GM19397 (cell line): ENCODE measurements around the gene TNFRSF17.
"Not testable (repeated sequence)": the region's sequence is repeated elsewhere in the genome, so short reads cannot be mapped to it uniquely, and the experiment has no call there.

Experiments
- ATAC-seq: cut with Tn5 transposase; IDR thresholded peaks from one replicate; pipeline ENCODE4 v1.9.1; 2021; ENCODE audit warnings: mild to moderate bottlenecking, moderate library complexity; ENCODE audit not compliant: unreplicated experiment

Gene TNFRSF17

GRCh38 chr16:11968577-11968976 lies 3.6 kb downstream of the TNFRSF17 start:
- no peak for ATAC-seq

GRCh38 chr16:11970292-11970691 lies 5.3 kb downstream of the TNFRSF17 start:
- ATAC-seq = not testable (repeated sequence)

- ATAC-seq = no peak
Measured at GRCh38 chr16:11972128-11972527, 7.1 kb downstream of the TNFRSF17 start.

- ATAC-seq = no peak
Measured at GRCh38 chr16:11973070-11973469, 8.1 kb downstream of the TNFRSF17 start.

- ATAC-seq = peak; percentile 3
Measured at GRCh38 chr16:11976850-11977375, 11.9 kb downstream of the TNFRSF17 start.

GRCh38 chr16:11977376-11978041 lies 12.5 kb downstream of the TNFRSF17 start:
- no peak for ATAC-seq

- ATAC-seq = no peak
Measured at GRCh38 chr16:11978080-11978479, 13.1 kb downstream of the TNFRSF17 start.

- ATAC-seq = no peak
Measured at GRCh38 chr16:11979013-11979672, 14.1 kb downstream of the TNFRSF17 start.

GRCh38 chr16:11980136-11980844 lies 15.3 kb downstream of the TNFRSF17 start:
- ATAC-seq = peak; percentile 35

- no peak for ATAC-seq
Measured at GRCh38 chr16:11985250-11985649, 20.2 kb downstream of the TNFRSF17 start.

- no peak for ATAC-seq
Measured at GRCh38 chr16:11986521-11987057, 21.6 kb downstream of the TNFRSF17 start.

- ATAC-seq = no peak
Measured at GRCh38 chr16:11988258-11988978, 23.4 kb downstream of the TNFRSF17 start.

GRCh38 chr16:11990702-11991390 lies 25.8 kb downstream of the TNFRSF17 start:
- ATAC-seq = no peak

GRCh38 chr16:11992008-11992584 lies 27.1 kb downstream of the TNFRSF17 start:
- no peak for ATAC-seq

- ATAC-seq = no peak
Measured at GRCh38 chr16:11992586-11993524, 27.8 kb downstream of the TNFRSF17 start.

GRCh38 chr16:11994143-11995119 lies 29.4 kb downstream of the TNFRSF17 start:
- no peak for ATAC-seq
